Testis (tissue), 3 donors: ENCODE measurements around the gene PET100. TPM values are rescaled to one million over a fixed set of nuclear protein-coding genes. Genes with fewer than 3 reads are reported as not detected.

ENCODE experiments used
- DNase-seq: peaks from one replicate; pipeline ENCODE4 v3.0.0-alpha.2; 2019
- H3K27ac ChIP-seq, 2 donors: fragments of 200-600 bp; sonication (generic); one replicate each; pipeline ENCODE4 v1.5.1; 2019
- H3K27me3 ChIP-seq: fragments of 200-600 bp; sonication (generic); one replicate; pipeline ENCODE4 v1.5.1; 2019
- H3K36me3 ChIP-seq: fragments of 200-600 bp; sonication (generic); one replicate; pipeline ENCODE4 v1.5.1; 2017; ENCODE audit warnings: low read depth; ENCODE audit errors: missing control alignments
- H3K4me1 ChIP-seq: fragments of 200-600 bp; sonication (generic); one replicate; pipeline ENCODE4 v1.5.1; 2019
- H3K4me3 ChIP-seq, 2 donors: fragments of 200-600 bp; sonication (generic); one replicate each; pipeline ENCODE4 v1.5.1; 2017 to 2019
- H3K9me3 ChIP-seq: fragments of 200-600 bp; sonication (generic); one replicate; pipeline ENCODE4 v1.5.1; 2017
- CTCF ChIP-seq, 3 experiments: fragments of 450-650 bp in 2 of 3; fragments of 200-600 bp in 1 of 3; sonication (generic) in 1 of 3; IDR thresholded peaks; one replicate each; pipeline ENCODE4 v1.5.1; 2016 to 2019; ENCODE audit warnings: antibody characterized with exemption in 3 of 3, mild to moderate bottlenecking in 2 of 3, moderate library complexity in 1 of 3
- POLR2A ChIP-seq: fragments of 450-650 bp; IDR thresholded peaks from one replicate; pipeline ENCODE4 v1.6.1; 2017; ENCODE audit warnings: antibody characterized with exemption, mild to moderate bottlenecking, moderate library complexity
- WGBS, 2 donors: methylation state at CpG; one replicate each; pipeline ENCODE4 v1.1.5; 2018; 5-methylcytosine and 5-hydroxymethylcytosine counted together
- intact Hi-C: fragments of 100-400 bp; cut with DNase I; formaldehyde crosslinking; loops from one replicate; pipeline ENCODE4 v1.15.1; 2023; ENCODE audit warnings: low total_unique reads
- polyA plus RNA-seq: library from polyadenylated mRNA; stranded (reverse); fragments of 350-450 nt; fragmentation: Illumina TruSeq; extraction: RNeasy Lipid Tissue Mini Kit (QIAGEN cat#74804); gene quantifications from one replicate; pipeline ENCODE4 v1.2.3, GENCODE V29; 2014; ENCODE audit warnings: low read depth, low replicate concordance; ENCODE audit not compliant: insufficient read depth
- total RNA-seq, 2 donors: library from RNA; depleted of rRNA; stranded (reverse); fragments of >200 nt; gene quantifications; one replicate each; pipeline ENCODE4 v1.2.3, GENCODE V29; 2016

Gene PET100
- total and polyA plus RNA-seq, 3 donors from 2014 or later, result 25.3 to 64.0 (median 26.9) TPM

- WGBS, 2 donors, result 58 to 64% methylated on average over 8 of the region's 8 CpGs
- TF ChIP-seq POLR2A, result no peak
- no peak for TF ChIP-seq CTCF (IDR thresholded peaks at IDR 0.05)
Measured at GRCh38 chr19:7654401-7654800, 24.8 kb downstream of the PET100 start.

GRCh38 chr19:7655581-7655980 lies 26.0 kb downstream of the PET100 start:
- 69 to 79% methylated on average over 8 of the region's 8 CpGs for WGBS, 2 donors
- Histone ChIP-seq H3K4me1 (no peaks in the 10 kb centered on the region), H3K36me3 (no peaks in the 10 kb centered on the region), H3K9me3 (no peaks in the 10 kb centered on the region), H3K27ac (no peak overlapping the region), H3K4me3 (no peak overlapping the region), H3K27me3 (no peaks in the 10 kb centered on the region)
- TF ChIP-seq CTCF (IDR thresholded peaks at IDR 0.05) (no peak), POLR2A (no peak)
- intact Hi-C loops, result no loop called here
- no peak for DNase-seq

More at GRCh38 chr19:7654401-7654800, 24.8 kb downstream of the PET100 start:
- intact Hi-C loops, result no loop called here
- Histone ChIP-seq H3K4me3 (no peak overlapping the region), H3K4me1 (no peaks in the 10 kb centered on the region), H3K9me3 (no peaks in the 10 kb centered on the region), H3K27me3 (no peaks in the 10 kb centered on the region), H3K36me3 (no peaks in the 10 kb centered on the region), H3K27ac (no peak overlapping the region)
- DNase-seq, result no peak

GRCh38 chr19:7657131-7657751 lies 27.6 kb downstream of the PET100 start:
- H3K4me1 ChIP-seq, result no peaks in the 10 kb centered on the region
- 62 to 65% methylated on average over 9 to 14 of the region's 14 CpGs for WGBS, 2 donors
- H3K4me3 ChIP-seq, result no peak overlapping the region
- intact Hi-C loops, result no loop called here
- H3K9me3 ChIP-seq, result no peaks in the 10 kb centered on the region
- DNase-seq, result no peak
- H3K27me3 ChIP-seq, result no peaks in the 10 kb centered on the region
- no peak overlapping the region for H3K27ac ChIP-seq
- no peaks in the 10 kb centered on the region for H3K36me3 ChIP-seq
- TF ChIP-seq CTCF (IDR thresholded peaks at IDR 0.05), result no peak
- TF ChIP-seq POLR2A, result no peak

- no peaks in the 10 kb centered on the region for H3K9me3 ChIP-seq
- no peaks in the 10 kb centered on the region for H3K36me3 ChIP-seq
- no peaks in the 10 kb centered on the region for H3K4me1 ChIP-seq
- no peak for DNase-seq
- H3K4me3 ChIP-seq, result no peak overlapping the region
- no peaks in the 10 kb centered on the region for H3K27me3 ChIP-seq
- intact Hi-C loops, result no loop called here
- no peak for TF ChIP-seq CTCF (IDR thresholded peaks at IDR 0.05)
- TF ChIP-seq POLR2A, result no peak
- WGBS, 2 donors, result 37% methylated on average over 9 of the region's 9 CpGs
- H3K27ac ChIP-seq, result no peak overlapping the region
Measured at GRCh38 chr19:7658219-7658686, 28.7 kb downstream of the PET100 start.
